Gastrocnemius medialis (tissue), 4 donors: ENCODE data around the gene EFCAB6. TPM values are rescaled to one million over a fixed set of nuclear protein-coding genes. Genes with fewer than 3 reads are reported as not detected.

Source experiments
- ATAC-seq, 2 donors: fragments of 150-250 bp; one replicate each; pipeline ENCODE4 v1.9.1; 2016
- DNase-seq, 2 donors: peaks; one replicate each; pipeline ENCODE4 v3.0.0-alpha.2; 2019
- H3K27ac ChIP-seq, 4 donors: fragments of 200-600 bp; sonication (generic); 1 replicate in 1 of 4; 2 replicates in 3 of 4; pipeline ENCODE4 v1.5.1; 2016 to 2018; ENCODE audit warnings: mild to moderate bottlenecking in 2 of 4, moderate library complexity in 1 of 4
- H3K27me3 ChIP-seq, 3 donors: fragments of 200-600 bp; sonication (generic) in 2 of 3; 1 replicate in 1 of 3; 2 replicates in 2 of 3; pipeline versions ENCODE4 v1.5.1 to v1.6.0; 2016 to 2019; ENCODE audit warnings: mild to moderate bottlenecking in 1 of 3, moderate library complexity in 1 of 3
- H3K36me3 ChIP-seq, 2 donors: fragments of 200-600 bp; sonication (generic) in 1 of 2; one replicate each; pipeline ENCODE4 v1.5.1; 2017 to 2018
- H3K4me1 ChIP-seq, 2 donors: fragments of 200-600 bp; sonication (generic) in 1 of 2; one replicate each; pipeline ENCODE4 v1.5.1; 2016 to 2017; ENCODE audit warnings: mild to moderate bottlenecking in 2 of 2
- H3K4me3 ChIP-seq, 4 donors: fragments of 200-600 bp; sonication (generic) in 3 of 4; 1 replicate in 1 of 4; 2 replicates in 3 of 4; pipeline ENCODE4 v1.5.1; 2016 to 2019; ENCODE audit warnings: mild to moderate bottlenecking in 2 of 4
- H3K9me3 ChIP-seq, 3 donors: fragments of 200-600 bp; sonication (generic) in 2 of 3; 1 replicate in 1 of 3; 2 replicates in 2 of 3; pipeline ENCODE4 v1.5.1; 2016 to 2019
- POLR2A ChIP-seq, 2 donors: fragments of 450-650 bp; IDR thresholded peaks; one replicate each; pipeline ENCODE4 v1.6.1; 2017; ENCODE audit warnings: antibody characterized with exemption in 2 of 2, mild to moderate bottlenecking in 2 of 2, moderate library complexity in 2 of 2
- in situ Hi-C, 4 donors: fragments of 200-750 bp; cut with MboI; loops; one replicate each; pipeline versions ENCODE4 v1.15.0 to v1.8.0; 2017; ENCODE audit warnings: low sequenced_read_pairs in 4 of 4
- intact Hi-C: fragments of 100-400 bp; cut with DNase I; formaldehyde crosslinking; loops from one replicate; pipeline ENCODE4 v1.15.1; 2023; ENCODE audit warnings: low total_unique reads
- total RNA-seq, 4 donors: library from RNA; depleted of rRNA; stranded (reverse); fragments of >200 nt; gene quantifications; one replicate each; pipeline versions ENCODE4 v1.1.0 to v1.2.3, GENCODE V29; 2016
- TF ChIP-seq, protein P1 (sequence below), 5 experiments: fragments of 450-650 bp in 3 of 5; fragments of 200-600 bp in 2 of 5; sonication (generic) in 2 of 5; IDR thresholded peaks in 4 of 5; conservative IDR thresholded peaks in 1 of 5; 1 replicate in 4 of 5; 2 replicates in 1 of 5; pipeline ENCODE4 v1.5.1; 2016 to 2019; ENCODE audit warnings: antibody characterized with exemption in 5 of 5, mild to moderate bottlenecking in 3 of 5, moderate library complexity in 3 of 5

The EFCAB6 gene
- total RNA-seq, 4 donors from 2014 or later = 0.07 to 4.4 (median 0.28) TPM

DNA sequence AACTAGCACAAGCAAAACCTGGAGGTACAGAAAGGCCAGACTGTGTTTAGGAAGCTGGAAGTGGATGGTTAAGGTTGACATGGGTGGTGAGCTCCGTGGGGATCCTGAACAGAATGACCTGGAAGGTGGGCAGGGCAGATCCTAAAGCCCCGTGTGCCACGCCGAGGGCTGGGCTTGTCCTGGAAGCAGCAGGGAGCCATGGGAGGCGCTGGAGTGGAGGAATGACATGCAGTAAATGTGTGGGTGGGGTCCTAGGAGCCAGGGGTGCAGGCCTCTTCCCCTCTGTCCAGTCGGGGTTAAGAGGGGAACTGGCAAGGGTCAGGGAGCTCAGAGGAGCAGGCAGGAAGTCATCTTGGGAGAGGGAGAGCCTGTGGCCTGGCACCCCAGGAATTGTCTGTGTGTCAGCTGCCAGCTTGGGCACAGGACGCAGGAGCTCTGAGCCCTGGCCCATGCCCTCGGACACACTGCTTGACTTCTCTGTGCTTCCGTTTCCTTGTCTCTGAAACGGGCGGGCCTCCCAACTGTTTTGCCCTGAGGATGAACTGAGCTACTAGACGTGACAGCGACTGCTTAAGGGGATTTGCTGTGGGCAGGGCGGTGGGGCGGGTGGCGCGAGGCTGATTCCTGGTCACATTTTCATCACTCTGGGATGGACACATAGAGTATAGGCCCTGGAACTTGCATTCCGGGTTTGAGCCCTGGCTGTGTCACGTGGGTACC is 324.6 kb downstream of the EFCAB6 start:
- no peak for TF ChIP-seq POLR2A (IDR thresholded peaks at IDR 0.05)
- TF ChIP-seq, protein P1, sequence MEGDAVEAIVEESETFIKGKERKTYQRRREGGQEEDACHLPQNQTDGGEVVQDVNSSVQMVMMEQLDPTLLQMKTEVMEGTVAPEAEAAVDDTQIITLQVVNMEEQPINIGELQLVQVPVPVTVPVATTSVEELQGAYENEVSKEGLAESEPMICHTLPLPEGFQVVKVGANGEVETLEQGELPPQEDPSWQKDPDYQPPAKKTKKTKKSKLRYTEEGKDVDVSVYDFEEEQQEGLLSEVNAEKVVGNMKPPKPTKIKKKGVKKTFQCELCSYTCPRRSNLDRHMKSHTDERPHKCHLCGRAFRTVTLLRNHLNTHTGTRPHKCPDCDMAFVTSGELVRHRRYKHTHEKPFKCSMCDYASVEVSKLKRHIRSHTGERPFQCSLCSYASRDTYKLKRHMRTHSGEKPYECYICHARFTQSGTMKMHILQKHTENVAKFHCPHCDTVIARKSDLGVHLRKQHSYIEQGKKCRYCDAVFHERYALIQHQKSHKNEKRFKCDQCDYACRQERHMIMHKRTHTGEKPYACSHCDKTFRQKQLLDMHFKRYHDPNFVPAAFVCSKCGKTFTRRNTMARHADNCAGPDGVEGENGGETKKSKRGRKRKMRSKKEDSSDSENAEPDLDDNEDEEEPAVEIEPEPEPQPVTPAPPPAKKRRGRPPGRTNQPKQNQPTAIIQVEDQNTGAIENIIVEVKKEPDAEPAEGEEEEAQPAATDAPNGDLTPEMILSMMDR (IDR thresholded peaks at IDR 0.05 in 4 of 5, conservative IDR thresholded peaks at IDR 0.05 in 1 of 5) = no peak
- peaks cover 2 to 20% (median 5%) of the 10 kb centered on the region in 3 donors for H3K27me3 ChIP-seq
- intact Hi-C loops = no loop called here

DNA sequence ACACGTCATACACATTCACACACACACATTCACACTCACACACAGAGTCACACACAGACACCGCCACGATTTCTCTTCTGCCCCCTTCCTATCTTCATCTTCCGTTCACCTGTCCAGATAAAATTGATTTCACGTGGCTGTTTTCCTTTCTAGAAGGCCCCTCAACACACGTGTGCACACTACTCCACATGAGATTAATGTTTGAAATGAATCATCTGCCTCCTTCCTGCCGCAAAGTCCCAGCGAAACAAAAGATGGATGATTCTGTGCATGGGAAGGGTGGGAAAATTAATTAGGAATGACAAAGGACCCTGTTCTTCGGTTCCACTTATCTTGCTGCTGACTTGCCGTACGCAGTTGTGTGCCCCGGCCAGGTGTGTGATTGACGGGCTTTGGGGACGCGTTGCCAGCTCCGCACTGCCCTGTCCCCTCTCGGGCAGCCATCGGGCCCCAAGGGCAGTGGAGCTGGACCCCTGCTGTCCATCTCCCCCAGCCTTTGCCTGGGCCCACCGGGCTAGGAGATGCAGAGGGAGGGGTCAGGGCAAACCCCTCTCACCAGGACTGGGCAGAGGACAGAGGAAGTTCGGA is 326.5 kb downstream of the EFCAB6 start:
- in situ Hi-C loops (no loop called here), intact Hi-C loops (no loop called here)
- no peaks in the 10 kb centered on the region for H3K4me1 ChIP-seq
- H3K4me3 ChIP-seq = no peak overlapping the region
- DNase-seq (no peak), ATAC-seq (no peak)
- H3K27ac ChIP-seq = no peak overlapping the region
- H3K9me3 ChIP-seq = no peaks in the 10 kb centered on the region
- TF ChIP-seq, protein P1 (IDR thresholded peaks at IDR 0.05 in 4 of 5, conservative IDR thresholded peaks at IDR 0.05 in 1 of 5) = no peak
- TF ChIP-seq POLR2A (IDR thresholded peaks at IDR 0.05) = no peak
- peaks cover 2 to 22% (median 5%) of the 10 kb centered on the region in 3 donors for H3K27me3 ChIP-seq
- H3K36me3 ChIP-seq = no peaks in the 10 kb centered on the region

More for the DNA sequence above, 324.6 kb downstream of the EFCAB6 start:
- H3K9me3 ChIP-seq = no peaks in the 10 kb centered on the region
- ATAC-seq (no peak), DNase-seq (no peak)
- H3K4me1 ChIP-seq = no peaks in the 10 kb centered on the region
- no peak overlapping the region for H3K4me3 ChIP-seq
- in situ Hi-C loops = no loop called here
- H3K36me3 ChIP-seq = no peaks in the 10 kb centered on the region
- H3K27ac ChIP-seq = no peak overlapping the region

- no peak for ATAC-seq
- Histone ChIP-seq H3K36me3 (no peaks in the 10 kb centered on the region), H3K27ac (no peak overlapping the region), H3K4me1 (no peaks in the 10 kb centered on the region), H3K4me3 (no peak overlapping the region), H3K27me3 (peaks cover 2 to 22% (median 5%) of the 10 kb centered on the region in 3 donors), H3K9me3 (no peaks in the 10 kb centered on the region)
- no peak for DNase-seq
- TF ChIP-seq POLR2A (IDR thresholded peaks at IDR 0.05) = no peak
- TF ChIP-seq, protein P1 (IDR thresholded peaks at IDR 0.05 in 4 of 5, conservative IDR thresholded peaks at IDR 0.05 in 1 of 5) = no peak
- intact Hi-C loops (no loop called here), in situ Hi-C loops (no loop called here)
These were observed 327.9 kb downstream of the EFCAB6 start for GRCh38 chr22:43484227-43484626.

DNA sequence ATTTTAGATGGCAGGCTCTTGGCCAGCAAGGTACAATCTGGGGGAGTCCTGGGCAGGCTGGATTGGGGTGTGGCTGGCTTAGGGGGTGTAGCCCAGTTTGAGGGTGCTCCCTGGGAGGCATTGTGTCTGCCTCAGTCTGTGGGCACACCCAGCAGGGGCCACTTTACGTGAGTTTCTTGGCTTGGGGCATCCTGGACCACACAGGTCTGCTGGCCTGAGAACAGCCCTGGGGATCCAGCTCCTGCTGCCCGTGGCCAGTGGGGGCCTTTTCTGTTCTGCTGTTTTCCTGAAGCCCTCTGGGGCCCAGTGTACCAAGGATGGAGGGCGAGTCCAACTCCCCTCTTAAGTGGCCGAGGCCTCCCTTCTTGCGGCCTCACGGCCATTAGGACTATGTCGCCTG is 328.4 kb downstream of the EFCAB6 start:
- H3K27ac ChIP-seq = no peak overlapping the region
- no peaks in the 10 kb centered on the region for H3K36me3 ChIP-seq
- H3K4me3 ChIP-seq = no peak overlapping the region
- H3K9me3 ChIP-seq = no peaks in the 10 kb centered on the region
- in situ Hi-C loops (no loop called here), intact Hi-C loops (no loop called here)
- no peaks in the 10 kb centered on the region for H3K4me1 ChIP-seq
- ATAC-seq (no peak), DNase-seq (no peak)
- H3K27me3 ChIP-seq = peaks cover 2 to 19% (median 5%) of the 10 kb centered on the region in 3 donors
- TF ChIP-seq, protein P1 (IDR thresholded peaks at IDR 0.05 in 4 of 5, conservative IDR thresholded peaks at IDR 0.05 in 1 of 5) = no peak
- no peak for TF ChIP-seq POLR2A (IDR thresholded peaks at IDR 0.05)
